Fibroblast of lung (primary cell): ENCODE measurements around the gene CALM1. TPM values are rescaled to one million over a fixed set of nuclear protein-coding genes. Genes with fewer than 3 reads are reported as not detected.

ENCODE experiments used
- DNase-seq, 2 donors: peaks; one replicate each; pipeline versions ENCODE4 v3.0.0 to v3.0.0-alpha.2; 2010; ENCODE audit warnings: low read depth in 2 of 2
- H2AFZ ChIP-seq: 2 replicates; pipeline ENCODE4 v1.5.1; 2012; ENCODE audit warnings: low read length, control low read depth, inconsistent platforms
- H3K27ac ChIP-seq: 2 replicates; pipeline ENCODE4 v1.5.1; 2011; ENCODE audit warnings: low read length, control low read depth; ENCODE audit not compliant: insufficient read depth
- H3K27me3 ChIP-seq: 2 replicates; pipeline ENCODE4 v1.5.1; 2011; ENCODE audit warnings: mild to moderate bottlenecking, low read length; ENCODE audit not compliant: control insufficient read depth, insufficient read depth
- H3K36me3 ChIP-seq: 2 replicates; pipeline ENCODE4 v1.5.1; 2011; ENCODE audit warnings: low read length; ENCODE audit not compliant: control insufficient read depth, insufficient read depth
- H3K4me1 ChIP-seq: 2 replicates; pipeline ENCODE4 v1.5.1; 2011; ENCODE audit warnings: low read length; ENCODE audit not compliant: control insufficient read depth, insufficient read depth; ENCODE audit errors: extremely low read depth
- H3K4me2 ChIP-seq: 2 replicates; pipeline ENCODE4 v1.5.1; 2011; ENCODE audit warnings: low read length, control low read depth; ENCODE audit not compliant: insufficient read depth; ENCODE audit errors: extremely low read depth
- H3K4me3 ChIP-seq, 4 experiments: fragments of 200-600 bp in 1 of 4; sonication (generic) in 1 of 4; replicated peaks in 1 of 4; 2 replicates each; pipeline ENCODE4 v1.5.1; 2011 to 2016; ENCODE audit warnings: low read length in 4 of 4, low read depth in 3 of 4, mild to moderate bottlenecking in 3 of 4, control low read depth in 2 of 4, inconsistent platforms in 1 of 4, mixed read lengths in 1 of 4; ENCODE audit not compliant: insufficient read depth in 1 of 4; ENCODE audit errors: control extremely low read depth in 1 of 4
- H3K79me2 ChIP-seq: 2 replicates; pipeline ENCODE4 v1.5.1; 2012; ENCODE audit warnings: mild to moderate bottlenecking, low read length, inconsistent platforms; ENCODE audit not compliant: control insufficient read depth, insufficient read depth
- H3K9ac ChIP-seq: 2 replicates; pipeline ENCODE4 v1.5.1; 2011; ENCODE audit warnings: mild to moderate bottlenecking, low read length, control low read depth; ENCODE audit not compliant: insufficient read depth
- H3K9me3 ChIP-seq: 2 replicates; pipeline ENCODE4 v1.5.1; 2012; ENCODE audit warnings: low read depth, low read length; ENCODE audit not compliant: control insufficient read depth, insufficient read depth
- H4K20me1 ChIP-seq: 2 replicates; pipeline ENCODE4 v1.5.1; 2011; ENCODE audit warnings: low read length; ENCODE audit not compliant: control insufficient read depth, insufficient read depth; ENCODE audit errors: extremely low read depth
- EZH2 ChIP-seq: IDR thresholded peaks from 2 replicates; pipeline ENCODE4 v1.5.1; 2012; ENCODE audit warnings: low read length, control low read depth, mild to moderate bottlenecking; ENCODE audit errors: missing control alignments
- polyA plus RNA-seq, 2 donors: library from polyadenylated mRNA; depleted of rRNA in 1 of 2; stranded (reverse) in 1 of 2; unstranded in 1 of 2; fragments of >200 nt; gene quantifications; 2 replicates each; pipeline ENCODE4 v1.2.1, GENCODE V29; 2011 to 2012; ENCODE audit warnings: missing spikeins in 1 of 2
- total RNA-seq: library from RNA; depleted of rRNA; stranded (reverse); fragments of >200 nt; gene quantifications from 2 replicates; pipeline ENCODE4 v1.2.1, GENCODE V29; 2014
- TF ChIP-seq, protein P1 (sequence below), 2 donors: IDR thresholded peaks in 1 of 2; conservative IDR thresholded peaks in 1 of 2; 1 replicate in 1 of 2; 2 replicates in 1 of 2; pipeline ENCODE4 v1.5.1; 2011 to 2012; ENCODE audit warnings: low read length in 2 of 2, control low read depth in 1 of 2, inconsistent platforms in 1 of 2, low read depth in 1 of 2, mild to moderate bottlenecking in 1 of 2

Gene CALM1
- total and polyA plus RNA-seq, 2 donors (not counting 1 experiment from before 2014, with no cell fraction given) = 620 to 632 TPM

DNA sequence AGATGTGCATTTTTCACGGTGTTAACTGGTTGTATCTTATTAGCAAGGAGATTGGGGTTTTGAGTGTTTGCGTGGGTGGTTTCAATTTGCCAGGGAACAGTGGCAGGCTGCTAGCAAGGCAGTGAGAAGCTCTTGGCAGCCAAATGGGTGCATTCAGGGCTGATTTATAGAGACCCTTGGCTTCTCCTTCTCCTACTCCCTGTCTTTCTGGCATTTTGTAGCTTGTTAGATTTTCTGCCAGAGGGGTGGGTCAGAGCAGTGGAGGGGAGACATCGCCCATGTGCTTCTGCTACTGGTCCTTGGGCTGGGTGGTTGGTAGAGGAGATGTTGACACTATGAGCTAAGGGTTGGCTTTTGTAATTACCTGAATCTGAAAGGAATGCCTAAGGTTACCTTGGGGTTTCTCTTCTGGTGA, 9.6 kb downstream of the CALM1 start:
- peaks cover 13% of the 10 kb centered on the region for H3K4me1 ChIP-seq
- peaks cover 16% of the 10 kb centered on the region for H3K36me3 ChIP-seq
- H3K79me2 ChIP-seq = peaks cover 12% of the 10 kb centered on the region

GRCh38 chr14:90407230-90407629, 10.4 kb downstream of the CALM1 start:
- H3K27ac ChIP-seq = no peak overlapping the region

More for the DNA sequence above, 9.6 kb downstream of the CALM1 start:
- H3K9ac ChIP-seq = no peak overlapping the region
- no peak for TF ChIP-seq EZH2
- TF ChIP-seq, protein P1, sequence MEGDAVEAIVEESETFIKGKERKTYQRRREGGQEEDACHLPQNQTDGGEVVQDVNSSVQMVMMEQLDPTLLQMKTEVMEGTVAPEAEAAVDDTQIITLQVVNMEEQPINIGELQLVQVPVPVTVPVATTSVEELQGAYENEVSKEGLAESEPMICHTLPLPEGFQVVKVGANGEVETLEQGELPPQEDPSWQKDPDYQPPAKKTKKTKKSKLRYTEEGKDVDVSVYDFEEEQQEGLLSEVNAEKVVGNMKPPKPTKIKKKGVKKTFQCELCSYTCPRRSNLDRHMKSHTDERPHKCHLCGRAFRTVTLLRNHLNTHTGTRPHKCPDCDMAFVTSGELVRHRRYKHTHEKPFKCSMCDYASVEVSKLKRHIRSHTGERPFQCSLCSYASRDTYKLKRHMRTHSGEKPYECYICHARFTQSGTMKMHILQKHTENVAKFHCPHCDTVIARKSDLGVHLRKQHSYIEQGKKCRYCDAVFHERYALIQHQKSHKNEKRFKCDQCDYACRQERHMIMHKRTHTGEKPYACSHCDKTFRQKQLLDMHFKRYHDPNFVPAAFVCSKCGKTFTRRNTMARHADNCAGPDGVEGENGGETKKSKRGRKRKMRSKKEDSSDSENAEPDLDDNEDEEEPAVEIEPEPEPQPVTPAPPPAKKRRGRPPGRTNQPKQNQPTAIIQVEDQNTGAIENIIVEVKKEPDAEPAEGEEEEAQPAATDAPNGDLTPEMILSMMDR (conservative IDR thresholded peaks at IDR 0.05 in 1 of 2, IDR thresholded peaks at IDR 0.05 in 1 of 2; ENCODE audit: low read depth in 1 of 2, low read length in 2 of 2) = no peak
- H3K4me3 ChIP-seq = no peak overlapping the region
- no peak overlapping the region for H2AFZ ChIP-seq
- H3K9me3 ChIP-seq = no peaks in the 10 kb centered on the region
- no peak overlapping the region for H3K27ac ChIP-seq
- H3K27me3 ChIP-seq = no peaks in the 10 kb centered on the region
- H4K20me1 ChIP-seq = no peaks in the 10 kb centered on the region
- H3K4me2 ChIP-seq = no peak overlapping the region
- DNase-seq = no peak

DNA sequence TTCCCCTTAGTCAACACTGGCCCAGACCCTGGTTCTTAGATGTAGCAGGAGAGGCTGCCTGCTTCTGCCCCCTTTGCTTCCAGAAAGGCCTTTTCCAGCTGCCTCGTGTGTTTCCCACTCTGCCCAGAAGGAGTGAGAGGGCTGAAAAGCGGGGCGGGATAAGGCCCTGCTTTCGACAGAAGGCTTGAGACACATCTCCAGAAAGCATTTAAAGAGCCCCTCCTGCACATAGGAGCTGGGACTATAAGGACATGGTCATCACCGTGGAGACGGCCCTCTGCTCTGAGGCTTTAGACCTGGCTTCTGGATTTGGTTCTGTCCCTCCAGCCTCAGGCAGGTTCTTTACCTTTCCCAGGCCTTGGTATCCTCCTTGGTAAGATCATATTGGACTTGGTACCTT, 11.9 kb downstream of the CALM1 start:
- Histone ChIP-seq H3K4me3 (no peak overlapping the region), H3K4me1 (peaks cover 13% of the 10 kb centered on the region), H2AFZ (peak overlapping the region; percentile 8), H3K4me2 (peak overlapping the region; percentile 7), H3K36me3 (peaks cover 6% of the 10 kb centered on the region), H3K9ac (no peak overlapping the region), H3K9me3 (no peaks in the 10 kb centered on the region), H4K20me1 (no peaks in the 10 kb centered on the region), H3K79me2 (no peaks in the 10 kb centered on the region), H3K27ac (peak overlapping the region; percentile 77), H3K27me3 (no peaks in the 10 kb centered on the region)
- peak in 1 of 2 donors; percentile 31 for DNase-seq
- TF ChIP-seq, protein P1 (conservative IDR thresholded peaks at IDR 0.05 in 1 of 2, IDR thresholded peaks at IDR 0.05 in 1 of 2; ENCODE audit: low read depth in 1 of 2, low read length in 2 of 2) = no peak
- TF ChIP-seq EZH2 = no peak

More at GRCh38 chr14:90407230-90407629, 10.4 kb downstream of the CALM1 start:
- H3K9me3 ChIP-seq = no peaks in the 10 kb centered on the region
- no peak overlapping the region for H3K9ac ChIP-seq
- no peak overlapping the region for H3K4me2 ChIP-seq
- H2AFZ ChIP-seq = no peak overlapping the region
- no peak overlapping the region for H3K4me3 ChIP-seq
- H4K20me1 ChIP-seq = no peaks in the 10 kb centered on the region
- peaks cover 6% of the 10 kb centered on the region for H3K79me2 ChIP-seq
- peaks cover 13% of the 10 kb centered on the region for H3K4me1 ChIP-seq
- peaks cover 12% of the 10 kb centered on the region for H3K36me3 ChIP-seq
- DNase-seq = no peak
- H3K27me3 ChIP-seq = no peaks in the 10 kb centered on the region
- no peak for TF ChIP-seq EZH2
- TF ChIP-seq, protein P1 (conservative IDR thresholded peaks at IDR 0.05 in 1 of 2, IDR thresholded peaks at IDR 0.05 in 1 of 2; ENCODE audit: low read depth in 1 of 2, low read length in 2 of 2) = no peak
